ENCODE data around the gene GSTCD. TPM values are rescaled to one million over a fixed set of nuclear protein-coding genes. Genes with fewer than 3 reads are reported as not detected.

The GSTCD gene
- total RNA-seq, 3 donors from 2014 or later (not counting 1 experiment from before 2014, with no cell fraction given): 5.6 to 7.7 (median 6.2) TPM

GRCh38 chr4:105837037-105837436, 128.5 kb downstream of the GSTCD start:
- no peak for DNase-seq
- no peaks in the 10 kb centered on the region for H3K27me3 ChIP-seq (ENCODE audit: control insufficient read depth, insufficient read depth, low read length)
- TF ChIP-seq, protein P1, sequence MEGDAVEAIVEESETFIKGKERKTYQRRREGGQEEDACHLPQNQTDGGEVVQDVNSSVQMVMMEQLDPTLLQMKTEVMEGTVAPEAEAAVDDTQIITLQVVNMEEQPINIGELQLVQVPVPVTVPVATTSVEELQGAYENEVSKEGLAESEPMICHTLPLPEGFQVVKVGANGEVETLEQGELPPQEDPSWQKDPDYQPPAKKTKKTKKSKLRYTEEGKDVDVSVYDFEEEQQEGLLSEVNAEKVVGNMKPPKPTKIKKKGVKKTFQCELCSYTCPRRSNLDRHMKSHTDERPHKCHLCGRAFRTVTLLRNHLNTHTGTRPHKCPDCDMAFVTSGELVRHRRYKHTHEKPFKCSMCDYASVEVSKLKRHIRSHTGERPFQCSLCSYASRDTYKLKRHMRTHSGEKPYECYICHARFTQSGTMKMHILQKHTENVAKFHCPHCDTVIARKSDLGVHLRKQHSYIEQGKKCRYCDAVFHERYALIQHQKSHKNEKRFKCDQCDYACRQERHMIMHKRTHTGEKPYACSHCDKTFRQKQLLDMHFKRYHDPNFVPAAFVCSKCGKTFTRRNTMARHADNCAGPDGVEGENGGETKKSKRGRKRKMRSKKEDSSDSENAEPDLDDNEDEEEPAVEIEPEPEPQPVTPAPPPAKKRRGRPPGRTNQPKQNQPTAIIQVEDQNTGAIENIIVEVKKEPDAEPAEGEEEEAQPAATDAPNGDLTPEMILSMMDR (IDR thresholded peaks at IDR 0.05): no peak
- no peaks in the 10 kb centered on the region for H3K36me3 ChIP-seq (ENCODE audit: control insufficient read depth, insufficient read depth, low read length)
- no peak overlapping the region for H3K4me3 ChIP-seq (ENCODE audit: low read length)
- Mint-ChIP-seq H3K36me3 (no peaks in the 10 kb centered on the region), H3K27me3 (ENCODE audit: low read depth in 2 of 2) (no peaks in the 10 kb centered on the region), H3K4me3 (no peak overlapping the region), H3K4me1 (peaks cover 6 to 7% of the 10 kb centered on the region in 2 donors), H3K9me3 (no peaks in the 10 kb centered on the region), H3K27ac (no peak overlapping the region)
- ATAC-seq: no peak
- 98% methylated on average over 2 of the region's 2 CpGs for WGBS (ENCODE audit: insufficient coverage)
- H3K9me3 ChIP-seq (ENCODE audit: control insufficient read depth, insufficient read depth, low read length): no peaks in the 10 kb centered on the region
- peaks cover 3% of the 10 kb centered on the region for H3K4me1 ChIP-seq (ENCODE audit: control insufficient read depth, insufficient read depth, low read length)
- intact Hi-C loops (cut with micrococcal nuclease): no loop called here
- no peak overlapping the region for H3K27ac ChIP-seq (ENCODE audit: low read length)

DNA sequence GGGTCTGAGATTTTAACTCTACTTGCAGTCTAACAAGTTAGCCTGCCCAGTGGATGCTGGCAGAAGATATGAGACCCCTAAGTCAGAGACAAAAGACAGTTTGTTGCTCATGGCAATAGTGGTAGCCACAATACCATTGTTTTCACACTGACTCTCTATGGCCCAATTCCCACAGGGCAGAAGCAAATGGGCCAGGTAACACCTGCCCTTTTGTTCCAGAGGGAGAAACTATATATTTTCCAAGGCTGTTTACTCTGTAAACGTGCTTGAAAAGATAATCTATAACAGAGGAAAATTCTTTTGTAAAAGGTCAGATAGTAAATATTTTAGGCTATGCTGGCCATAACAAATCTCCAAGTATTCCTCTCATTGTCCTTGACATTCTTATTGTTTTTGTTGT, 129.5 kb downstream of the GSTCD start:
- H3K27ac Mint-ChIP-seq: no peak overlapping the region
- no peaks in the 10 kb centered on the region for H3K9me3 ChIP-seq (ENCODE audit: control insufficient read depth, insufficient read depth, low read length)

DNA sequence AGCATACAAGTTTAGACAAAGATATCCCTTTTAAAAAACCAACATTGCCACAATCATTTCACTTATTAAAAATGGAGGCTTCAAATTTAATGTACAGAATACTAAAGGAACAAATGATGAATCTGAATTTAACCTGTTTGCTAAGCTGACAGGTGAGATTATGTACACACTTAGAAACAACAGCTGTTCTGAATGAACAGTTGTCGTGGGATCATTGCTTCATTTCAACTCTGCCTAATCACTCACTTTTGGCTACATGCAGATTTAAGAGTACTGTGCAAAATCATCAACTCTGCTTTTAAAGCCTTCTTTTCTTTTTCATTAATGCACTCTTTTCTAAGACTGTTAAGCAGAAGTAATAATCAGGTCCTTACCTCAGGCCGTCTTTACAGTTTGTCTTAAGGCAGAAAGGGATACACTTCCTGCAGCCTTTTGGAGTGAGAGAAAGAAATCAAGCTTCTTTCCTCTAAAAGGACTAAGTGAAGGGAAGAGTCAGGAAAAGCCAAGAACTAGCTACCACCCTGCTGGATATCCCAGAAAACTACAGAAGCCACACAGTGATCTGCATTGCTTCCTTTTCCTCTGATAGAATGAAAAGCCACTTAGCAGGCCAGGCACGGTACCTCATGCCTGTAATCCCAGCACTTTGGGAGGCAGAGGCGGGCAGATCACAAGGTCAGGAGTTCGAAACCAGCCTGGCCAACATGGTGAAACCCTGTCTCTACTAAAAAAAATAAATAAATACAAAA, 132.0 kb downstream of the GSTCD start:
- H3K4me3 Mint-ChIP-seq: no peak overlapping the region
- Histone ChIP-seq H3K36me3 (ENCODE audit: control insufficient read depth, insufficient read depth, low read length) (no peaks in the 10 kb centered on the region), H3K4me1 (ENCODE audit: control insufficient read depth, insufficient read depth, low read length) (peaks cover 3% of the 10 kb centered on the region), H3K4me3 (ENCODE audit: low read length) (no peak overlapping the region), H3K27me3 (ENCODE audit: control insufficient read depth, insufficient read depth, low read length) (no peaks in the 10 kb centered on the region), H3K27ac (ENCODE audit: low read length) (no peak overlapping the region), H3K9me3 (ENCODE audit: control insufficient read depth, insufficient read depth, low read length) (no peaks in the 10 kb centered on the region)
- DNase-seq (no peak), ATAC-seq (no peak)
- 96% methylated on average over 5 of the region's 5 CpGs for WGBS (ENCODE audit: insufficient coverage)
- H3K27me3 Mint-ChIP-seq (ENCODE audit: low read depth in 2 of 2): no peaks in the 10 kb centered on the region
- intact Hi-C loops (cut with micrococcal nuclease): no loop called here
- no peaks in the 10 kb centered on the region for H3K36me3 Mint-ChIP-seq
- no peaks in the 10 kb centered on the region for H3K9me3 Mint-ChIP-seq
- TF ChIP-seq, protein P1 (IDR thresholded peaks at IDR 0.05): no peak
- H3K27ac Mint-ChIP-seq: no peak overlapping the region
- H3K4me1 Mint-ChIP-seq: peaks cover 6 to 7% of the 10 kb centered on the region in 2 donors

More for the DNA sequence above, 129.5 kb downstream of the GSTCD start:
- Mint-ChIP-seq H3K4me3 (no peak overlapping the region), H3K4me1 (peaks cover 6 to 7% of the 10 kb centered on the region in 2 donors), H3K27me3 (ENCODE audit: low read depth in 2 of 2) (no peaks in the 10 kb centered on the region), H3K9me3 (no peaks in the 10 kb centered on the region), H3K36me3 (no peaks in the 10 kb centered on the region)
- no peak for DNase-seq
- WGBS (ENCODE audit: insufficient coverage): no CpG with 5 or more reads among the region's 1 CpG
- H3K36me3 ChIP-seq (ENCODE audit: control insufficient read depth, insufficient read depth, low read length): no peaks in the 10 kb centered on the region
- no peak overlapping the region for H3K27ac ChIP-seq (ENCODE audit: low read length)
- TF ChIP-seq, protein P1 (IDR thresholded peaks at IDR 0.05): no peak
- no peaks in the 10 kb centered on the region for H3K27me3 ChIP-seq (ENCODE audit: control insufficient read depth, insufficient read depth, low read length)
- no peak overlapping the region for H3K4me3 ChIP-seq (ENCODE audit: low read length)
- peaks cover 3% of the 10 kb centered on the region for H3K4me1 ChIP-seq (ENCODE audit: control insufficient read depth, insufficient read depth, low read length)
- intact Hi-C loops (cut with micrococcal nuclease): no loop called here
- no peak for ATAC-seq

GRCh38 chr4:105843941-105844340, 135.4 kb downstream of the GSTCD start:
- no peak for DNase-seq
- no peaks in the 10 kb centered on the region for H3K9me3 Mint-ChIP-seq
- TF ChIP-seq, protein P1 (IDR thresholded peaks at IDR 0.05): no peak

More at GRCh38 chr4:105843941-105844340, 135.4 kb downstream of the GSTCD start:
- 100% methylated on average over 1 of the region's 2 CpGs for WGBS (ENCODE audit: insufficient coverage)
- intact Hi-C loops (cut with micrococcal nuclease): no loop called here
- Mint-ChIP-seq H3K4me3 (no peak overlapping the region), H3K27me3 (ENCODE audit: low read depth in 2 of 2) (no peaks in the 10 kb centered on the region), H3K4me1 (no peaks in the 10 kb centered on the region), H3K27ac (no peak overlapping the region), H3K36me3 (no peaks in the 10 kb centered on the region)
- no peak overlapping the region for H3K4me3 ChIP-seq (ENCODE audit: low read length)
- no peak overlapping the region for H3K27ac ChIP-seq (ENCODE audit: low read length)
- H3K36me3 ChIP-seq (ENCODE audit: control insufficient read depth, insufficient read depth, low read length): no peaks in the 10 kb centered on the region
- no peaks in the 10 kb centered on the region for H3K4me1 ChIP-seq (ENCODE audit: control insufficient read depth, insufficient read depth, low read length)
- ATAC-seq: no peak
- no peaks in the 10 kb centered on the region for H3K9me3 ChIP-seq (ENCODE audit: control insufficient read depth, insufficient read depth, low read length)
- H3K27me3 ChIP-seq (ENCODE audit: control insufficient read depth, insufficient read depth, low read length): no peaks in the 10 kb centered on the region

Measured in natural killer cell (primary cell).